GM12878 (cell line): ENCODE results near the gene ITM2C. TPM values are rescaled to one million over a fixed set of nuclear protein-coding genes. Genes with fewer than 3 reads are reported as not detected.

Experiments used
- ASH2L ChIP-seq: fragments of 300-600, 200-600 bp; sonication (generic); IDR thresholded peaks from 2 replicates; pipeline ENCODE4 v1.6.1; 2017; ENCODE audit warnings: low read depth, mild to moderate bottlenecking, borderline replicate concordance
- BRCA1 ChIP-seq: IDR thresholded peaks from 2 replicates; pipeline ENCODE4 v1.6.1; 2011; ENCODE audit warnings: low read depth, low read length, improper control_type of control experiment
- CEBPB ChIP-seq, 2 experiments: fragments of 150-350 bp in 1 of 2; IDR thresholded peaks; 2 replicates each; pipeline ENCODE4 v1.6.1; 2012 to 2014; ENCODE audit warnings: low read depth in 2 of 2, low read length in 2 of 2, borderline replicate concordance in 1 of 2, inconsistent platforms in 1 of 2
- CHD4 ChIP-seq: fragments of 200-600 bp; sonication (generic); IDR thresholded peaks from 2 replicates; pipeline ENCODE4 v1.6.1; 2016; ENCODE audit warnings: mild to moderate bottlenecking
- CREM ChIP-seq: IDR thresholded peaks from 2 replicates; pipeline ENCODE4 v1.6.1; 2014; ENCODE audit warnings: antibody characterized with exemption, low read depth
- FOXM1 ChIP-seq: IDR thresholded peaks from 2 replicates; pipeline ENCODE4 v1.6.1; 2012; ENCODE audit warnings: low read depth, mild to moderate bottlenecking, inconsistent platforms, low read length, moderate library complexity
- HDAC6 ChIP-seq: fragments of 200-600 bp; sonication (generic); IDR thresholded peaks from one replicate; pipeline ENCODE4 v1.8.0; 2017; ENCODE audit warnings: antibody characterized with exemption; ENCODE audit not compliant: unreplicated experiment
- IKZF1 ChIP-seq: fragments of 450-650 bp; conservative IDR thresholded peaks from 2 replicates; pipeline ENCODE4 v1.6.1; 2017; ENCODE audit warnings: antibody characterized with exemption, mild to moderate bottlenecking
- NR2C2 ChIP-seq: IDR thresholded peaks from 2 replicates; pipeline ENCODE4 v1.6.1; 2011; ENCODE audit warnings: borderline replicate concordance, low read depth; ENCODE audit not compliant: control insufficient read depth, insufficient read length
- RFX5 ChIP-seq: IDR thresholded peaks from 2 replicates; pipeline ENCODE4 v1.6.1; 2011; ENCODE audit warnings: low read depth, low read length, improper control_type of control experiment
- RUNX3 ChIP-seq: IDR thresholded peaks from 2 replicates; pipeline ENCODE4 v1.6.1; 2012; ENCODE audit warnings: low read length, inconsistent platforms
- SMAD5 ChIP-seq: IDR thresholded peaks from 2 replicates; pipeline ENCODE4 v1.6.1; 2016; ENCODE audit warnings: antibody characterized with exemption, low read depth
- SMC3 ChIP-seq: IDR thresholded peaks from 2 replicates; pipeline ENCODE4 v1.6.1; 2011; ENCODE audit warnings: low read length, improper control_type of control experiment, borderline replicate concordance
- STAT1 ChIP-seq: fragments of 450-650 bp; conservative IDR thresholded peaks from 2 replicates; pipeline ENCODE4 v1.6.1; 2014; ENCODE audit warnings: antibody characterized with exemption, mild to moderate bottlenecking
- SUZ12 ChIP-seq: fragments of 200-600 bp; sonication (generic); IDR thresholded peaks from one replicate; pipeline ENCODE4 v1.6.1; 2018; ENCODE audit warnings: antibody characterized with exemption, mild to moderate bottlenecking; ENCODE audit not compliant: unreplicated experiment
- TARDBP ChIP-seq: IDR thresholded peaks from 2 replicates; pipeline ENCODE4 v1.6.1; 2016; ENCODE audit warnings: borderline replicate concordance
- TBL1XR1 ChIP-seq: IDR thresholded peaks from 2 replicates; pipeline ENCODE4 v1.6.1; 2012; ENCODE audit warnings: low read depth, low read length, improper control_type of control experiment
- TCF3 ChIP-seq: IDR thresholded peaks from 2 replicates; pipeline ENCODE4 v1.6.1; 2012; ENCODE audit warnings: low read depth, mild to moderate bottlenecking, low read length, borderline replicate concordance; ENCODE audit not compliant: insufficient read depth
- ZNF24 ChIP-seq: fragments of 450-650 bp; IDR thresholded peaks from 2 replicates; pipeline ENCODE4 v1.6.1; 2017; ENCODE audit warnings: antibody characterized with exemption, mild to moderate bottlenecking
- polyA plus RNA-seq, 11 experiments: library from polyadenylated mRNA; depleted of rRNA in 4 of 11; unstranded in 6 of 11; stranded (reverse) in 5 of 11; fragments of >200 nt; fragmentation: Nextera tagmentation in 4 of 11; fragmentation: Illumina TruSeq in 1 of 11; extraction: Ambion mirVana in 4 of 11; extraction: Trizol in 1 of 11; gene quantifications; 1 replicate in 1 of 11; 2 replicates in 10 of 11; pipeline versions ENCODE4 v1.2.1 to v1.2.3, GENCODE V29; 2011 to 2016; ENCODE audit warnings: inconsistent platforms in 2 of 11, missing spikeins in 2 of 11, low read depth in 1 of 11
- total RNA-seq, 4 experiments: library from RNA; depleted of rRNA in 3 of 4; stranded (reverse); fragments of >200 nt in 3 of 4; fragmentation: Illumina TruSeq in 1 of 4; extraction: Trizol in 1 of 4; gene quantifications; 2 replicates each; pipeline versions ENCODE4 v1.2.1 to v1.2.3, GENCODE V29; 2013 to 2021
- TF ChIP-seq, protein P1 (sequence below): IDR thresholded peaks from 2 replicates; pipeline ENCODE4 v1.6.1; 2012; ENCODE audit warnings: low read length, inconsistent platforms
- TF ChIP-seq, protein P2 (sequence below): IDR thresholded peaks from 2 replicates; pipeline ENCODE4 v1.6.1; 2011; ENCODE audit warnings: mild to moderate bottlenecking, low read depth, low read length, moderate library complexity; ENCODE audit not compliant: insufficient replicate concordance
- TF ChIP-seq, protein P3 (sequence below): fragments of 450-650 bp; IDR thresholded peaks from 2 replicates; pipeline ENCODE4 v1.6.1; 2018; ENCODE audit warnings: borderline replicate concordance, mild to moderate bottlenecking; ENCODE audit not compliant: partially characterized antibody
- TF ChIP-seq, protein P4 (sequence below): fragments of 450-650 bp; formaldehyde crosslinking; IDR thresholded peaks from 2 replicates; pipeline ENCODE4 v1.4.0; 2022; ENCODE audit warnings: mild to moderate bottlenecking, moderate library complexity

Gene ITM2C
- total and polyA plus RNA-seq, 10 of the 15 experiments (the other 5 are each of a cell fraction or from before 2014, with no cell fraction given): 5.4 to 195 (median 149) TPM

DNA sequence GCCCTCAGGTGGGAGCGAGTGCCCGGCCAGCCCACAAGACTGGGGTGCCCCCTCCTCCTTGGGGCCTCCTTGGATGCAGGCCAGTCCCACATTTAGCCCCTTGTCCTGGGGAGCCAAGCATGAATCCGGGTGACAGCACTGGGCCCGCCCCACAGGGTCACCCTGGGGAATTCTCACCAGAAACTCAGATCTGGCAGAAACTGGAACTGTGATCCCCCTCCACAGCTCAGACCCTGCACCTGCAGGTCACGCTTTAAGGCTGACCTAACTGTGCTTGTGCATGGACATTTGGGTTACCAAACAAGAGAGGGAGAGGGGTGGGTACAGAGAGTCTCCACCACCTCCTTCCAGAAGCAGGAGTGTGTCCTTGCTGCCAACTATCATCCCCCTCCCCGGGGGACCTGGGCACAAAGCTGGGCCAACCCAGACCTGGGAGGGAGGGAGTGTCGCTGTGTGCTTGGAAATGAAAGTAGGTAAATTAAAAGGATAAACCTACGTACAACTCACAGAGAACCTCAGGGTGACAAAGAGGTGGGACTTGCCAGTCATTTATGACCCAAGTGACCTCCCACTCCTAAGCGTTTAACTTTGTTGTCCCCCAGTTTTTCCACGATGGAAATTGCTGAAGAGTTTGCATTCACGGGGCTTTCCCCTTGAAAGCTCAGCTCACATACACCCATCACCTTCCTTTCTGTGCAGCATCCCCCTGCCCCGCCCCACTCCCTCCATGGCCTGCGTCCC is 9.1 kb downstream of the ITM2C start (continued):
- TF ChIP-seq RUNX3 (peak; percentile 67), FOXM1 (no peak), TBL1XR1 (peak; percentile 89), SUZ12 (no peak), SMC3 (0 out of 2 replicates have a peak, but pooled peaks have one; percentile 9), TCF3 (peak; percentile 60; the same call in 1 of the 2 replicates), SMAD5 (no peak), TARDBP (no peak), BRCA1 (no peak), STAT1 (no peak), HDAC6 (no peak), NR2C2 (no peak), ASH2L (no peak), IKZF1 (peak; percentile 72), CEBPB (IDR thresholded peaks at IDR 0.05; ENCODE audit: borderline replicate concordance in 1 of 2, low read depth in 2 of 2, low read length in 2 of 2) (no peak), CREM (peak; percentile 56; the same call in 1 of the 2 replicates), CHD4 (no peak), ZNF24 (no peak), RFX5 (no peak)
- TF ChIP-seq, protein P1, sequence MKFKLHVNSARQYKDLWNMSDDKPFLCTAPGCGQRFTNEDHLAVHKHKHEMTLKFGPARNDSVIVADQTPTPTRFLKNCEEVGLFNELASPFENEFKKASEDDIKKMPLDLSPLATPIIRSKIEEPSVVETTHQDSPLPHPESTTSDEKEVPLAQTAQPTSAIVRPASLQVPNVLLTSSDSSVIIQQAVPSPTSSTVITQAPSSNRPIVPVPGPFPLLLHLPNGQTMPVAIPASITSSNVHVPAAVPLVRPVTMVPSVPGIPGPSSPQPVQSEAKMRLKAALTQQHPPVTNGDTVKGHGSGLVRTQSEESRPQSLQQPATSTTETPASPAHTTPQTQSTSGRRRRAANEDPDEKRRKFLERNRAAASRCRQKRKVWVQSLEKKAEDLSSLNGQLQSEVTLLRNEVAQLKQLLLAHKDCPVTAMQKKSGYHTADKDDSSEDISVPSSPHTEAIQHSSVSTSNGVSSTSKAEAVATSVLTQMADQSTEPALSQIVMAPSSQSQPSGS: no peak; the same call in 1 of the 2 replicates
- TF ChIP-seq, protein P2, sequence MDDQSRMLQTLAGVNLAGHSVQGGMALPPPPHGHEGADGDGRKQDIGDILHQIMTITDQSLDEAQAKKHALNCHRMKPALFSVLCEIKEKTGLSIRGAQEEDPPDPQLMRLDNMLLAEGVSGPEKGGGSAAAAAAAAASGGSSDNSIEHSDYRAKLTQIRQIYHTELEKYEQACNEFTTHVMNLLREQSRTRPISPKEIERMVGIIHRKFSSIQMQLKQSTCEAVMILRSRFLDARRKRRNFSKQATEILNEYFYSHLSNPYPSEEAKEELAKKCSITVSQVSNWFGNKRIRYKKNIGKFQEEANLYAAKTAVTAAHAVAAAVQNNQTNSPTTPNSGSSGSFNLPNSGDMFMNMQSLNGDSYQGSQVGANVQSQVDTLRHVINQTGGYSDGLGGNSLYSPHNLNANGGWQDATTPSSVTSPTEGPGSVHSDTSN: no peak
- TF ChIP-seq, protein P3, sequence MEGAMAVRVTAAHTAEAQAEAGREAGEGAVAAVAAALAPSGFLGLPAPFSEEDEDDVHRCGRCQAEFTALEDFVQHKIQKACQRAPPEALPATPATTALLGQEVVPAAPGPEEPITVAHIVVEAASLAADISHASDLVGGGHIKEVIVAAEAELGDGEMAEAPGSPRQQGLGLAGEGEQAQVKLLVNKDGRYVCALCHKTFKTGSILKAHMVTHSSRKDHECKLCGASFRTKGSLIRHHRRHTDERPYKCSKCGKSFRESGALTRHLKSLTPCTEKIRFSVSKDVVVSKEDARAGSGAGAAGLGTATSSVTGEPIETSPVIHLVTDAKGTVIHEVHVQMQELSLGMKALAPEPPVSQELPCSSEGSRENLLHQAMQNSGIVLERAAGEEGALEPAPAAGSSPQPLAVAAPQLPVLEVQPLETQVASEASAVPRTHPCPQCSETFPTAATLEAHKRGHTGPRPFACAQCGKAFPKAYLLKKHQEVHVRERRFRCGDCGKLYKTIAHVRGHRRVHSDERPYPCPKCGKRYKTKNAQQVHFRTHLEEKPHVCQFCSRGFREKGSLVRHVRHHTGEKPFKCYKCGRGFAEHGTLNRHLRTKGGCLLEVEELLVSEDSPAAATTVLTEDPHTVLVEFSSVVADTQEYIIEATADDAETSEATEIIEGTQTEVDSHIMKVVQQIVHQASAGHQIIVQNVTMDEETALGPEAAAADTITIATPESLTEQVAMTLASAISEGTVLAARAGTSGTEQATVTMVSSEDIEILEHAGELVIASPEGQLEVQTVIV: no peak
- TF ChIP-seq, protein P4, sequence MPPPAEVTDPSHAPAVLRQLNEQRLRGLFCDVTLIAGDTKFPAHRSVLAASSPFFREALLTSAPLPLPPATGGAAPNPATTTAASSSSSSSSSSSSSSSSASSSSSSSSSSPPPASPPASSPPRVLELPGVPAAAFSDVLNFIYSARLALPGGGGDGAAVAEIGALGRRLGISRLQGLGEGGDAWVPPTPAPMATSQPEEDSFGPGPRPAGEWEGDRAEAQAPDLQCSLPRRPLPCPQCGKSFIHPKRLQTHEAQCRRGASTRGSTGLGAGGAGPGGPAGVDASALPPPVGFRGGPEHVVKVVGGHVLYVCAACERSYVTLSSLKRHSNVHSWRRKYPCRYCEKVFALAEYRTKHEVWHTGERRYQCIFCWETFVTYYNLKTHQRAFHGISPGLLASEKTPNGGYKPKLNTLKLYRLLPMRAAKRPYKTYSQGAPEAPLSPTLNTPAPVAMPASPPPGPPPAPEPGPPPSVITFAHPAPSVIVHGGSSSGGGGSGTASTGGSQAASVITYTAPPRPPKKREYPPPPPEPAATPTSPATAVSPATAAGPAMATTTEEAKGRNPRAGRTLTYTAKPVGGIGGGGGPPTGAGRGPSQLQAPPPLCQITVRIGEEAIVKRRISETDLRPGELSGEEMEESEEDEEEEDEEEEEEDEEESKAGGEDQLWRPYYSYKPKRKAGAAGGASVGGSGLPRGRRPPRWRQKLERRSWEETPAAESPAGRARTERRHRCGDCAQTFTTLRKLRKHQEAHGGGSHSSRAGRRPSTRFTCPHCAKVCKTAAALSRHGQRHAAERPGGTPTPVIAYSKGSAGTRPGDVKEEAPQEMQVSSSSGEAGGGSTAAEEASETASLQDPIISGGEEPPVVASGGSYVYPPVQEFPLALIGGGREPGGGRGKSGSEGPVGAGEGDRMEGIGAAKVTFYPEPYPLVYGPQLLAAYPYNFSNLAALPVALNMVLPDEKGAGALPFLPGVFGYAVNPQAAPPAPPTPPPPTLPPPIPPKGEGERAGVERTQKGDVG (CRISPR knock-in tag): no peak
